ENCODE data around the gene RYR1.

DNA sequence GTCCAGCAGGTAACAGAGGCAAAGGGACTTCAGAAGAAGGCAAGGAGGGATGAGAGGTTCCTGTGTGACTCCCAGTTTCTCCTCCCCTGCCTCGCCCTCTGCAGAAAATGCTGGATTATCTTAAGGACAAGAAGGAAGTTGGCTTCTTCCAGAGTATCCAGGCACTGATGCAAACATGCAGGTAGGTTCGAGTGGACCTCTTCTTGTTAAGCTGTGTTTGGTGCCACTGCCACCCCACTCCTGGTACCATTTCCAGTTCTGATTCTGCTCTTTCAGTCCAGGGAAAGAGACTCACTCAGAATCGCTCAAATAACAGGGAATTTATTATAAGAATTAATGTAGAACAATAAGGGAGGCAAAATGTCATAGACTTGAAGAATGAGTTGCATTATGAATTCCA lies 101.7 kb downstream of the RYR1 start:
- TF ChIP-seq, protein P1, sequence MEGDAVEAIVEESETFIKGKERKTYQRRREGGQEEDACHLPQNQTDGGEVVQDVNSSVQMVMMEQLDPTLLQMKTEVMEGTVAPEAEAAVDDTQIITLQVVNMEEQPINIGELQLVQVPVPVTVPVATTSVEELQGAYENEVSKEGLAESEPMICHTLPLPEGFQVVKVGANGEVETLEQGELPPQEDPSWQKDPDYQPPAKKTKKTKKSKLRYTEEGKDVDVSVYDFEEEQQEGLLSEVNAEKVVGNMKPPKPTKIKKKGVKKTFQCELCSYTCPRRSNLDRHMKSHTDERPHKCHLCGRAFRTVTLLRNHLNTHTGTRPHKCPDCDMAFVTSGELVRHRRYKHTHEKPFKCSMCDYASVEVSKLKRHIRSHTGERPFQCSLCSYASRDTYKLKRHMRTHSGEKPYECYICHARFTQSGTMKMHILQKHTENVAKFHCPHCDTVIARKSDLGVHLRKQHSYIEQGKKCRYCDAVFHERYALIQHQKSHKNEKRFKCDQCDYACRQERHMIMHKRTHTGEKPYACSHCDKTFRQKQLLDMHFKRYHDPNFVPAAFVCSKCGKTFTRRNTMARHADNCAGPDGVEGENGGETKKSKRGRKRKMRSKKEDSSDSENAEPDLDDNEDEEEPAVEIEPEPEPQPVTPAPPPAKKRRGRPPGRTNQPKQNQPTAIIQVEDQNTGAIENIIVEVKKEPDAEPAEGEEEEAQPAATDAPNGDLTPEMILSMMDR (IDR thresholded peaks at IDR 0.05; ENCODE audit: low read depth, low read length, poor library complexity, severe bottlenecking) = no peak
- TF ChIP-seq EZH2phosphoT487 (IDR thresholded peaks at IDR 0.05; ENCODE audit: borderline replicate concordance, low read length) = no peak
